DND-41 (cell line): ENCODE measurements around the gene CALN1.

ENCODE experiments used
- EZH2 ChIP-seq: IDR thresholded peaks from 3 replicates; pipeline ENCODE4 v1.6.1; 2012; ENCODE audit warnings: borderline replicate concordance, low read depth, mild to moderate bottlenecking, moderate library complexity, low read length, inconsistent platforms; ENCODE audit not compliant: severe bottlenecking
- TF ChIP-seq, protein P1 (sequence below): IDR thresholded peaks from 2 replicates; pipeline ENCODE4 v1.5.1; 2012; ENCODE audit warnings: borderline replicate concordance, low read length, moderate library complexity, mild to moderate bottlenecking; ENCODE audit not compliant: poor library complexity, severe bottlenecking; ENCODE audit errors: extremely low read depth

DNA sequence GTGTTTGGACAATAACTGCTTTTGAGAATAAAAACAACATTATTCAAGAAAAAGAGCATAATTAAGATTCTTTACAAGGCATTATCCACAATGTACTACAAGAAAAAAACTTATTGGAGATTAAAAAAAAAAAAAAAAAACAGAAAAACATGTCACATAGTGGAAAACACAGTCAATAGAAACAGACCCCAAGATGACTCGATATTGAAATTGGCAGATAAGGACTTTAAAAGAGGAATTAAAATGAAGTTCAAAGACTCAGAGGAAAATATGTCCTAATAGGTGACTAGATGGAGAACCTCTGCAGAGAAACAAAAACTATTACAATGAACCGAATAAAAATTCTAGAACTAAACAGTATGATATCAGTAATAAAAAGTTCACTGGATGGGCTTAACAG lies 248.9 kb downstream of the CALN1 start:
- TF ChIP-seq, protein P1, sequence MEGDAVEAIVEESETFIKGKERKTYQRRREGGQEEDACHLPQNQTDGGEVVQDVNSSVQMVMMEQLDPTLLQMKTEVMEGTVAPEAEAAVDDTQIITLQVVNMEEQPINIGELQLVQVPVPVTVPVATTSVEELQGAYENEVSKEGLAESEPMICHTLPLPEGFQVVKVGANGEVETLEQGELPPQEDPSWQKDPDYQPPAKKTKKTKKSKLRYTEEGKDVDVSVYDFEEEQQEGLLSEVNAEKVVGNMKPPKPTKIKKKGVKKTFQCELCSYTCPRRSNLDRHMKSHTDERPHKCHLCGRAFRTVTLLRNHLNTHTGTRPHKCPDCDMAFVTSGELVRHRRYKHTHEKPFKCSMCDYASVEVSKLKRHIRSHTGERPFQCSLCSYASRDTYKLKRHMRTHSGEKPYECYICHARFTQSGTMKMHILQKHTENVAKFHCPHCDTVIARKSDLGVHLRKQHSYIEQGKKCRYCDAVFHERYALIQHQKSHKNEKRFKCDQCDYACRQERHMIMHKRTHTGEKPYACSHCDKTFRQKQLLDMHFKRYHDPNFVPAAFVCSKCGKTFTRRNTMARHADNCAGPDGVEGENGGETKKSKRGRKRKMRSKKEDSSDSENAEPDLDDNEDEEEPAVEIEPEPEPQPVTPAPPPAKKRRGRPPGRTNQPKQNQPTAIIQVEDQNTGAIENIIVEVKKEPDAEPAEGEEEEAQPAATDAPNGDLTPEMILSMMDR: no peak
- TF ChIP-seq EZH2: no peak
